Transverse colon (tissue), 4 donors: ENCODE results near the gene LRRC23. TPM values are rescaled to one million over a fixed set of nuclear protein-coding genes. Genes with fewer than 3 reads are reported as not detected.
A peak's percentile ranks its signal among the peaks of the same experiment; 100 is the strongest.

Source experiments
- DNase-seq: peaks from one replicate; pipeline ENCODE4 v3.0.0-alpha.2; 2019
- H3K27ac ChIP-seq, 4 donors: fragments of 200-600 bp; sonication (generic); 2 replicates each; pipeline ENCODE4 v1.5.1; 2016 to 2018; ENCODE audit warnings: inconsistent platforms in 4 of 4
- H3K27me3 ChIP-seq: fragments of 200-600 bp; sonication (generic); 2 replicates; pipeline ENCODE4 v1.5.1; 2017; ENCODE audit warnings: inconsistent platforms
- H3K36me3 ChIP-seq, 4 donors: fragments of 200-600 bp; sonication (generic); 2 replicates each; pipeline ENCODE4 v1.5.1; 2017 to 2019; ENCODE audit warnings: inconsistent platforms in 4 of 4
- H3K4me1 ChIP-seq, 4 donors: fragments of 200-600 bp; sonication (generic); 2 replicates each; pipeline ENCODE4 v1.5.1; 2017 to 2020; ENCODE audit warnings: inconsistent platforms in 4 of 4
- H3K4me3 ChIP-seq, 4 donors: fragments of 200-600 bp; sonication (generic); 1 replicate in 1 of 4; 2 replicates in 3 of 4; pipeline versions ENCODE4 v1.5.1 to v1.6.1; 2017 to 2019; ENCODE audit warnings: inconsistent platforms in 4 of 4
- H3K9me3 ChIP-seq, 2 donors: fragments of 200-600 bp; sonication (generic); 2 replicates each; pipeline ENCODE4 v1.5.1; 2017 to 2019; ENCODE audit warnings: inconsistent platforms in 2 of 2
- EP300 ChIP-seq: sonication (generic); formaldehyde crosslinking; IDR thresholded peaks from one replicate; pipeline ENCODE4 v1.6.1; 2017; ENCODE audit warnings: antibody characterized with exemption, low read depth
- POLR2A ChIP-seq: fragments of 450-650 bp; IDR thresholded peaks from one replicate; pipeline ENCODE4 v1.6.1; 2016; ENCODE audit warnings: antibody characterized with exemption, mild to moderate bottlenecking, moderate library complexity
- POLR2AphosphoS5 ChIP-seq, 3 donors: sonication (generic); formaldehyde crosslinking; IDR thresholded peaks; one replicate each; pipeline ENCODE4 v1.6.1; 2016; ENCODE audit warnings: antibody characterized with exemption in 3 of 3
- WGBS, 2 donors: methylation state at CpG; one replicate each; pipeline ENCODE4 v1.1.5; 2018; ENCODE audit warnings: low coverage in 1 of 2; 5-methylcytosine and 5-hydroxymethylcytosine counted together
- in situ Hi-C, 4 donors: fragments of 200-750 bp; cut with MboI; loops; one replicate each; pipeline versions ENCODE4 v1.15.0 to v1.15.1; 2017; ENCODE audit warnings: low sequenced_read_pairs in 3 of 4, low pct_ligation_motif_present in 1 of 4, low pct_unique_long_range_greater_than_20kb in 1 of 4
- intact Hi-C: fragments of 100-400 bp; cut with DNase I; formaldehyde crosslinking; loops from one replicate; pipeline ENCODE4 v1.15.1; 2023; ENCODE audit warnings: low total_unique reads
- total RNA-seq, 4 donors: library from RNA; depleted of rRNA; stranded (reverse); fragments of >200 nt; gene quantifications; one replicate each; pipeline ENCODE4 v1.1.0, GENCODE V29; 2016
- TF ChIP-seq, protein P1 (sequence below), 5 experiments: fragments of 200-600 bp in 3 of 5; fragments of 450-650 bp in 2 of 5; sonication (generic) in 3 of 5; IDR thresholded peaks; 1 replicate in 2 of 5; 2 replicates in 3 of 5; pipeline ENCODE4 v1.5.1; 2016 to 2017; ENCODE audit warnings: antibody characterized with exemption in 5 of 5, inconsistent platforms in 3 of 5, mild to moderate bottlenecking in 2 of 5, moderate library complexity in 1 of 5

The LRRC23 gene
- total RNA-seq, 4 donors from 2014 or later, result 0.60 to 11.3 (median 5.9) TPM; not detected in 1

DNA sequence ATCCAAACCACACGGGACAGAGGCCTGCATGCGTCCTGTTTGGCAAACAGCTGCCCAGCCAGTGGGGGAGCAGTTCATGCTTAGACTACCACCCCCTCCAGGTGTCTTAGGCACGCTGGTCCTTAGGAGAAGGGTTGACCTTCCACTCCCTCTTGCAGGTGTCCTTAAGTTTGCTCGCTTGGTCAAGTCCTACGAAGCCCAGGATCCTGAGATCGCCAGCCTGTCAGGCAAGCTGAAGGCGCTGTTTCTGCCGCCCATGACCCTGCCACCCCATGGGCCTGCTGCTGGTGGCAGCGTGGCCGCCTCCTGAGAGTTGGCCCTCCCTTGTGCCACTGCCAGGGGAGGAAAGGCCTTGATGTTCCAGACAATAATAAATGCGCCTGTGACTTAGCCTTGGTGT is 41.0 kb downstream of the LRRC23 start:
- Histone ChIP-seq H3K4me1 (peaks cover 21 to 50% (median 28%) of the 10 kb centered on the region in 4 donors), H3K36me3 (no peaks in the 10 kb centered on the region), H3K27me3 (no peaks in the 10 kb centered on the region), H3K4me3 (peak overlapping the region in 1 of 4 donors; percentile 52), H3K9me3 (no peaks in the 10 kb centered on the region), H3K27ac (peak overlapping the region; percentile 93 to 99 (median 95))
- intact Hi-C loops (no loop called here), in situ Hi-C loops (loop anchor here in 3 of 4 donors (10.0 to 25.0 kb wide), 2 partner anchors 159 to 167 kb away; partner anchors contain the start of gene C1RL (in 3 of the 3))
- no peak for DNase-seq
- TF ChIP-seq POLR2AphosphoS5 (IDR thresholded peaks at IDR 0.05) (no peak), POLR2A (no peak), EP300 (no peak)
- TF ChIP-seq, protein P1, sequence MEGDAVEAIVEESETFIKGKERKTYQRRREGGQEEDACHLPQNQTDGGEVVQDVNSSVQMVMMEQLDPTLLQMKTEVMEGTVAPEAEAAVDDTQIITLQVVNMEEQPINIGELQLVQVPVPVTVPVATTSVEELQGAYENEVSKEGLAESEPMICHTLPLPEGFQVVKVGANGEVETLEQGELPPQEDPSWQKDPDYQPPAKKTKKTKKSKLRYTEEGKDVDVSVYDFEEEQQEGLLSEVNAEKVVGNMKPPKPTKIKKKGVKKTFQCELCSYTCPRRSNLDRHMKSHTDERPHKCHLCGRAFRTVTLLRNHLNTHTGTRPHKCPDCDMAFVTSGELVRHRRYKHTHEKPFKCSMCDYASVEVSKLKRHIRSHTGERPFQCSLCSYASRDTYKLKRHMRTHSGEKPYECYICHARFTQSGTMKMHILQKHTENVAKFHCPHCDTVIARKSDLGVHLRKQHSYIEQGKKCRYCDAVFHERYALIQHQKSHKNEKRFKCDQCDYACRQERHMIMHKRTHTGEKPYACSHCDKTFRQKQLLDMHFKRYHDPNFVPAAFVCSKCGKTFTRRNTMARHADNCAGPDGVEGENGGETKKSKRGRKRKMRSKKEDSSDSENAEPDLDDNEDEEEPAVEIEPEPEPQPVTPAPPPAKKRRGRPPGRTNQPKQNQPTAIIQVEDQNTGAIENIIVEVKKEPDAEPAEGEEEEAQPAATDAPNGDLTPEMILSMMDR (IDR thresholded peaks at IDR 0.05), result no peak
- WGBS, 2 donors, result 70% methylated on average over 11 of the region's 11 CpGs; no CpG with 5 or more reads in 1 of the 2 donors

DNA sequence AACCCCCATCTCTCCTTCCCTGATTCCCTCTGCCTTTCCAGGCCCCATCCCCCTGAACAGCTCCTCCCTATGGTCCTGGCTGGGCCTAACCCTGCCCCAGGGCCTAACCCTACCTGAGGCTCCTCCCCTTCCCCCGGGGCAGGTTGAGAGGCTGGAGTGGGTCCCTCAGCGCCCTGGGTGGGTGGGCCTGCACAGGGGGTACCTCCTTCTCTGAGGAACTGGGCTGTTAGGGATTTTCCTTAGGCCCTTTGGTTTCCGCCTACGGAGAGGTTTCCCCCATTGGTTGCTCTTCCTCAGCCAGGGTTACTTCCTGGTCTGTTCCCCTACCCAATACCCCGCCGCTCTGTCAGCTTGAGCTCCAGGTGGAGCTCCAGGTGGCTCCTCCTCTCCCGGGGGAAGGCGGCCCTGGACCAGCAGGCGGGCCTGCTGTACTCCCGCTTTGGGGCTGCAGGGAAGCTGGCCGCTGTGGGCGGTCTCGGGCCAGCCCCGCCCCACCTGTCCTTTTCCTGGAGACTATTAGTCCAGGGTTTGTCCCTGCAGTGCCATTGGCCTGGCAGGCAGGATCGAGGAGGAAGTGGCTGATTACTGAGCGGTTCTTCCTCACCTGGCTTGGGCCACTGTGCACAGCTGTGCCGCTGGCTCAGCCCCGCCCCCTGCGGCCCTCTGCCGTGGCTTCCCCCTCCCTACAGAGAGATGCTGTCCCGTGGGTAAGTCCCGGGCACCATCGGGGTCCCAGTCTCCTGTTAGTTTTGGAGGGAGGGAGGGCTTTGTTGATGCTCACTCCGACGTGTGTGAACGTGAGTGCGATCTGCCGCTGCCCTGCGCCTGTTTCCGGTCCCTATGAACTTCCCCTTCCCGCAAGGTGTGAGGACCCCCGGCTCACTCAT is 41.7 kb downstream of the LRRC23 start:
- no peaks in the 10 kb centered on the region for H3K36me3 ChIP-seq
- no peaks in the 10 kb centered on the region for H3K27me3 ChIP-seq
- H3K9me3 ChIP-seq, result no peaks in the 10 kb centered on the region
- 14 to 27% methylated on average over 3 to 29 of the region's 32 CpGs for WGBS, 2 donors
- peaks cover 21 to 50% (median 28%) of the 10 kb centered on the region in 4 donors for H3K4me1 ChIP-seq
- TF ChIP-seq, protein P1 (IDR thresholded peaks at IDR 0.05), result peak in 1 of 5 experiments; percentile 8
- TF ChIP-seq POLR2A (peak; percentile 92), EP300 (no peak), POLR2AphosphoS5 (IDR thresholded peaks at IDR 0.05) (peak; percentile 83 to 98 (median 93))
- in situ Hi-C loops (loop anchor here in 3 of 4 donors (10.0 to 25.0 kb wide), 2 partner anchors 159 to 166 kb away; partner anchors contain the start of gene C1RL (in 3 of the 3)), intact Hi-C loops (no loop called here)
- DNase-seq, result peak; percentile 95
- H3K4me3 ChIP-seq, result peak overlapping the region; percentile 26 to 52 (median 34)
- H3K27ac ChIP-seq, result peak overlapping the region; percentile 93 to 99 (median 95)

GRCh38 chr12:6946920-6947374 is 42.3 kb downstream of the LRRC23 start:
- peak overlapping the region; percentile 26 to 52 (median 34) for H3K4me3 ChIP-seq
- no peak for TF ChIP-seq EP300
- no peaks in the 10 kb centered on the region for H3K36me3 ChIP-seq
- H3K27ac ChIP-seq, result peak overlapping the region; percentile 93 to 99 (median 95)
- no peaks in the 10 kb centered on the region for H3K27me3 ChIP-seq
- H3K4me1 ChIP-seq, result peaks cover 21 to 50% (median 28%) of the 10 kb centered on the region in 4 donors
- intact Hi-C loops (no loop called here), in situ Hi-C loops (loop anchor here in 3 of 4 donors (10.0 to 25.0 kb wide), 2 partner anchors 158 to 165 kb away; partner anchors contain the start of gene C1RL (in 3 of the 3))
- no peaks in the 10 kb centered on the region for H3K9me3 ChIP-seq
- DNase-seq, result no peak
- 41 to 43% methylated on average over 6 to 8 of the region's 8 CpGs for WGBS, 2 donors

GRCh38 chr12:6947615-6948014 is 43.0 kb downstream of the LRRC23 start:
- Histone ChIP-seq H3K4me1 (peaks cover 21 to 44% (median 27%) of the 10 kb centered on the region in 4 donors), H3K9me3 (no peaks in the 10 kb centered on the region), H3K27me3 (no peaks in the 10 kb centered on the region), H3K4me3 (no peak overlapping the region), H3K27ac (no peak overlapping the region), H3K36me3 (no peaks in the 10 kb centered on the region)
- TF ChIP-seq, protein P1 (IDR thresholded peaks at IDR 0.05), result no peak
- intact Hi-C loops (no loop called here), in situ Hi-C loops (loop anchor here in 3 of 4 donors (10.0 to 25.0 kb wide), 2 partner anchors 157 to 165 kb away; partner anchors contain the start of gene C1RL (in 3 of the 3))
- WGBS, 2 donors, result 82 to 92% methylated on average over 8 of the region's 8 CpGs
- no peak for DNase-seq
